GM19452 (cell line): ENCODE results near the gene HOXD1.

Experiments
- ATAC-seq: cut with Tn5 transposase; IDR thresholded peaks from one replicate; pipeline ENCODE4 v1.9.1; 2021; ENCODE audit not compliant: unreplicated experiment

HOXD1 gene

DNA sequence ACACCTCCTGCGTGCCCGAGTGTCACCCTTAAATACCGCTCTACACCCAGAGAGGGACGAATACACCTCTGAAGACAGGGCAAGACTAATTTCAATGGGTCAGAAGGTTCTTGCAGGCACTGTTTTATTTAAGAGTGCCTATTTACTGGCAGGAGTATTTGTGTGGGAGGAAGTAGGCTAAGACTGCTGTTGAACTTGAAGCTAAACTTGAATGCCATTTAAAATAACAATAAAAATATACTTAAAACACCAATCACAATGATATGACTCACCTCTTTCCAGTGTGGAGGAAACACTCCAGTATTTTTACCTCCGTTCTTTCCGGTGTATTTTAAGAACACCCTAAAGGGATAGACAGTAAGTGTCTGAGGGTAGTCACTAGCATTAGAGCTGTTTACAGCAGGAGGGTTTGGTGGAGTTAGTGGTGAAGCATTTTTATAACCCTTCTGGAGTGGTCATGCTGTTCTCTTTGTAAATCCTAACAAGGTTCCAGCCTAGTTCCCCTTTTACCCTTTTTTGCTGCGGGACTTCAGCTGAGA, 9.6 kb upstream of the HOXD1 start:
- ATAC-seq, result no peak

DNA sequence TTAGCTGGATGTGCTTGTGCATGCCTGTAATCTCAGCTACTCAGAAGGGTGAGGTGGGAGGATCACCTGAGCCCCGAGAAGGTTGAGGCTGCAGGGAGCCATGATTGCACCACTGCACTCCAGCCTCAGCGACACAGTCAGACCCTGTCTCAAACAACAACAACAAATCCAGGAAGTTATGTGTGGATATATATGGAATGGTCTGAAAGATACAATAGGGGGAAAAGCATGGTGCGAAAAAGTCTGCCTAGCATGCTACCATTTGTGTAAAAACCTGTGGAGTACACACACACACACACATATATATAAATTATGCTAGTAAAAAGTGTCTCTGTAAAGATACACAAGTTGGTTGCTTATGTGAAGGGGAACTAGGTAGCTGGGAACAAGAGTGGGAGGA, 6.9 kb upstream of the HOXD1 start:
- ATAC-seq, result no peak

DNA sequence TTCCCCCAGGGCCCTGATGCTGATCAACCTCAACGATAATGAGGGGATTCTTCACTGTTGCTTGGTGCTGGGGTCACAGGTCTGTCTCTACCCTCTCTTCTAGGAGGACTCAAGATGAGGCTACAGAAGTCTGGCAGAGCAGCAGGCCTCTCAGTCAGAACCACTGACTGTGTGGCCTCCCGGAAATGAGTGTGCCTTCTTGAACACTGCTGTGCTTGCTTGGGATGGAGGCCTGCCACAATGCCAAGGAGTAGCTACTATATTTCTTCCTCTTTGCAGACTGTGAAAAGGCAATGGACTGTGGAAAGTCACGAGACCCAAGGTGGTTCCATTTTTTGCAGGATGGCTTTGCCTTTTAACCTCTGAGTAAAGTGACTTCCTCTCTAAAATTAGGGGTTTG, 5.8 kb upstream of the HOXD1 start:
- no peak for ATAC-seq

DNA sequence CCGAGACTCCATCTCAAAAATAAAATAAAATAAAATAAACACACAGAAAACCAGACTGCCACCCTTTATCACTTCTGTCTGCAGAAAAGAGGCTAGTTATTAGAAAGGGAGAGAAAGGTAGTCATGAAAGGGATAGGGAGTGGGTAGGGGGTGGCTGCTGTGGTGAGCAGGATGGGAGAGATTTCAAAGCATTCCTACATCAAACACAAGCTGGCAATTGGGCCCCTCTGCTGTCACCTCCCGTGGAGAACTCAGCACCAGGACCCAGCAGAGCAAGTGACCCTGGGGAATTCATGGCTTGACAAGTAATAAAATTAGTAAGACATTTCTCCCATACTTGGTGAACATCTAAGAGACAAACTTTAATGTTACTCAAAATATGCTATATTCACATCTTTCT, 3.7 kb upstream of the HOXD1 start:
- ATAC-seq, result no peak

DNA sequence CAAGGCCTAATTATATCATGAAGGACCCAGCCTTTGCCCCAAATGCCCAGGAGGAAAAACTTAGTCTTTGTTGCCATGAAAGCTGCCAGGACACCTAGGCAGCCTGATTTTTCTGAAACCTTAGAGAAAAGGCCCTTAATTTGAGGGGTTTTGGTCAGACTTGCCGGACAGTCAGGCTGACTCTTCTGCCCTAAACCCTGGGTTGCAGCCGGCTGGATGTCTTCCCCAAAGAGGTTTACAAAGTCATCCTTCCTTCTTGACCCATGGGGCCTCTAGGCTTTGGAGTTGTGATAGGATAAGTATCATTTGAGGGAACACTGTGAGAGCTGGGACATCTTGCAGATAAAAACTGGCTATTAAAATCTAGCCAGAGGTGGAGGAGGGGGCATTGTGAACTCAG, 2.4 kb upstream of the HOXD1 start:
- ATAC-seq, result no peak

DNA sequence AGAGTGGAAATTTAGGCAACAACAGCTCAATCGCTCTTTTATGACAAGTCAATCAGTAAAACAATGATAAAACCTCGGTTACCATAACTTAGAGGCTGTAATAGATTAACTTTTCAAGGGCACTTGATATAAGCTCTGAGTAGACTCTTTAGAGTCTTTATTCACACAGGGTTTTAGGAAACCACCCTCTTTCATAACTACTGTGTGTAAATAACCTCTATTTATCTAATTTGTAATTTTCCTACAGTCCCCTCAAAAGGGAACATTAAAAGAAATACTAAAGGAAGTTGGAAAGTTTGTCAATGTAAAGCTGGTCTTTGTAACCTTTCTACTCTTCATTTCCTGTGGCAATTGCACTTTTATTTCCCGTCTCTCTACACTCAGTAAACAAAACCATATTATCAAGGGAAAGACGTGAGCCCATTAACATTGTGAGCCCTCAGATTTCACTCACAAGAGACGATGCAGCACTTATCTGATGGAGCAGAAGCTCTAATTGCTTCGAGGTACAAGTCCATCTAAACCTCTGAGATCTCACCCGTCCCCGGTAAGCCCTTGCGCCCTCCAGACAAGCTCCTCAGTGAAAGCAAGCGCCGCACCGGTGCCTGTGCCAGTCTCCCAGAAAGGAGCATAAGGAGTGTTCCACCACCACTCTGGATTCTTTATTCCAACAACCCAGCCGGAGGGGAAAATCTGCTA, 1.1 kb upstream of the HOXD1 start:
- no peak for ATAC-seq

DNA sequence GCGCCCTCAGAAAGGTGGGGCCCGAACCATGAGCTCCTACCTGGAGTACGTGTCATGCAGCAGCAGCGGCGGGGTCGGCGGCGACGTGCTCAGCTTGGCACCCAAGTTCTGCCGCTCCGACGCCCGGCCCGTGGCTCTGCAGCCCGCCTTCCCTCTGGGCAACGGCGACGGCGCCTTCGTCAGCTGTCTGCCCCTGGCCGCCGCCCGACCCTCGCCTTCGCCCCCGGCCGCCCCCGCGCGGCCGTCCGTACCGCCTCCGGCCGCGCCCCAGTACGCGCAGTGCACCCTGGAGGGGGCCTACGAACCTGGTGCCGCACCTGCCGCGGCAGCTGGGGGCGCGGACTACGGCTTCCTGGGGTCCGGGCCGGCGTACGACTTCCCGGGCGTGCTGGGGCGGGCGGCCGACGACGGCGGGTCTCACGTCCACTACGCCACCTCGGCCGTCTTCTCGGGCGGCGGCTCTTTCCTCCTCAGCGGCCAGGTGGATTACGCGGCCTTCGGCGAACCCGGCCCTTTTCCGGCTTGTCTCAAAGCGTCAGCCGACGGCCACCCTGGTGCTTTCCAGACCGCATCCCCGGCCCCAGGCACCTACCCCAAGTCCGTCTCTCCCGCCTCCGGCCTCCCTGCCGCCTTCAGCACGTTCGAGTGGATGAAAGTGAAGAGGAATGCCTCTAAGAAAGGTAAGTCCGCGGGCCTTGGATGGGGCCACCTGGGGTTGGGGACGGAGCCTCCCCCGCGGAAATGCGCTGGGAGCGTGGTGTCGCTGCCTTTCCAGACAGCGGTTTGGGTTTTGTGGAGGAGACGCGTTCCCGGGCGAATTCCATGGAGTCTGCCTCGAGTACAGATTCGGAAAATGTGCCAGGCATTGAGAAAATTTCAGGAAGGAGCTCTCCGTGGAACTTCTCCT, 559 bp downstream of the HOXD1 start:
- no peak for ATAC-seq

DNA sequence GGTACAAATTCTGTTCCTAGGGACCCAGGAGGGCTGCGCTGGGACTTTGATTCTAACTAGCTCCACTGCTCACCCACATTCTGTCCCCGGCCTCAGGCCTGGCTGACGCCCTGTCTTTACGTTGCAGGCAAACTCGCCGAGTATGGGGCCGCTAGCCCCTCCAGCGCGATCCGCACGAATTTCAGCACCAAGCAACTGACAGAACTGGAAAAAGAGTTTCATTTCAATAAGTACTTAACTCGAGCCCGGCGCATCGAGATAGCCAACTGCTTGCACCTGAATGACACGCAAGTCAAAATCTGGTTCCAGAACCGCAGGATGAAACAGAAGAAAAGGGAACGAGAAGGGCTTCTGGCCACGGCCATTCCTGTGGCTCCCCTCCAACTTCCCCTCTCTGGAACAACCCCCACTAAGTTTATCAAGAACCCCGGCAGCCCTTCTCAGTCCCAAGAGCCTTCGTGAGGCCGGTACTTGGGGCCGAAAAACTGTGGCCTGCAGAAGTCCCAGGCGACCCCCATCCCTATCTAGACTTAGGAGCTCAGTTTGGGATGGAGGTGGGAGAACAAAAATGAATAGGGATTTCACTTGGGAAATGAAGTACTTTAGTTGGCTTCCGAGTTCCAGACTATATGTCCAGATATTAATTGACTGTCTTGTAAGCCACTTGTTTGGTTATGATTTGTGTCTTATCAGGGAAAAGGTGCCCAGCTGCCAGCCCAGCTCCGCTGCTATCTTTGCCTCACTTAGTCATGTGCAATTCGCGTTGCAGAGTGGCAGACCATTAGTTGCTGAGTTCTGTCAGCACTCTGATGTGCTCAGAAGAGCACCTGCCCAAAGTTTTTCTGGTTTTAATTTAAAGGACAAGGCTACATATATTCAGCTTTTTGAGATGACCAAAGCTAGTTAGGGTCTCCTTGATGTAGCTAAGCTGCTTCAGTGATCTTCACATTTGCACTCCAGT, 1.5 kb downstream of the HOXD1 start:
- no peak for ATAC-seq

DNA sequence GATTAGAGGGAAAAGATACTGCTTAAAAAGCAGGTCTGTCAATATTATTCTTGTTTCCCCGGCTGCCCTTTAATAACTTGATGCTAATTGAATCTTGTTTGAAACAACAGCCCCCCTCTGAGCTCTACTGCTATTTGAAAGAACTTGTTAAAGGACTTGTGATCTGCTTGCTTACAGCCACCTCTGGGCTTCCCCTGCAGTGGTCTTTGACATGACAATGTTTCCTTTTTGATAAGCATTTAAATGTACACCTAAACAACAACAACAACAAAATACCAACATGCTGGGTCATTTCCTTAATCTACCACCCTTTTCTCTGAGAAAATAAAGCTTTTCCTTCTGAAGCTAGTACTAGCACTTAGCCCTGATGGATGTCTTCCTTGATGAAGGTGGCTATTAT, 3.9 kb downstream of the HOXD1 start:
- no peak for ATAC-seq

DNA sequence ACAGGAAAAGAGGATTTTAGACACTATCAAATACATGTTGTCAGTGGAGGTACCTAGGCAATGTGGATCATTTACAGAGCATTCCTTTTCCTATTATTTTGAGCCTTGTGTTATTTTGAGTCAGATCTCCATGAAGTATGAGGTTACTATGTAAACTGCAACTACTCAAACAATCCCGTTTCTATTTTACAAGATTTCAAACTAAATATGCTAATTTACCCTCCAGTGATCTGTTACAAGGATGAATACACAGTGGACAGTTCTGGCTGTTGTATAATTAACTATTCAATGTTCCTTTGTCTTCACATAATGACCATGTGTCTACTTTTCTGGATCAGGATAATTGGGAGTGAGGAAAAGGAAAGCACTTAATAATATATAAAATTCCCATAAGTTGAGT, 4.6 kb downstream of the HOXD1 start:
- ATAC-seq, result no peak

DNA sequence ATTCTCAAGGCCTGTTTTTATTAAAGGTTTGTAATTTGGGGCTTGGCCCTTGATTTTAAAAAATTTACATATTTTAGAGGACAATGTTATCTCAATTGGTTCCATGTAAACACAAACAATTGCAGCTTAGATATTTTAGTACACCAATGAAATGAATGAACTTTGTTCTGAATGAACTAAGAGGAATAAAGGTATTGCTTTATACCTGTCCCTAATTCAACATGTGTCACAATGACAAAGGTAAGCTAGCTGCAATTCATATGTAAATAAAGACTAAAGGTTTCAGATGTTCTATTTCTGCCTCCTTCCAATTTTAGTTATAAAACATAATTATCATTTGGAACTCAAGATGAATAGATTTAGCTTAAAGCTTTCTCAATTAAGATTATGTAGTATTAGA, 11.4 kb downstream of the HOXD1 start:
- ATAC-seq, result no peak

DNA sequence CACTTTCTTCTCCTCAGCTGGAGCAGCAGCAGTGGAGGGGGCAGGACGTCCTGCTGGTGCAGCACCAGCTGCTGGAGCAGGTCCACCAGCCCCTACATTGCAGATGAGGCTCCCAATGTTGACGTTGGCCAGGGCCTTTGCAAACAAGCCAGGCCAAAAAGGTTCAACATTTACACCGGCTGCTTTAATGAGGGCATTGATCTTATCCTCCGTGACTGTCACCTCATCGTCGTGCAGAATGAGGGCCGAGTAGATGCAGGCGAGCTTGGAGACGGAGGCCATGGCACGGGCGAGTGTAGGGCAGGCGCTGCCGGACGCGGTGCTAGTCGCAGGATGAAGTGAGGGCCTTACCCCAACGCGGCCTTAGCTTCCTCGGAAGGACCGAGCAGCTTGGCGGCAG, 12.5 kb downstream of the HOXD1 start:
- no peak for ATAC-seq

DNA sequence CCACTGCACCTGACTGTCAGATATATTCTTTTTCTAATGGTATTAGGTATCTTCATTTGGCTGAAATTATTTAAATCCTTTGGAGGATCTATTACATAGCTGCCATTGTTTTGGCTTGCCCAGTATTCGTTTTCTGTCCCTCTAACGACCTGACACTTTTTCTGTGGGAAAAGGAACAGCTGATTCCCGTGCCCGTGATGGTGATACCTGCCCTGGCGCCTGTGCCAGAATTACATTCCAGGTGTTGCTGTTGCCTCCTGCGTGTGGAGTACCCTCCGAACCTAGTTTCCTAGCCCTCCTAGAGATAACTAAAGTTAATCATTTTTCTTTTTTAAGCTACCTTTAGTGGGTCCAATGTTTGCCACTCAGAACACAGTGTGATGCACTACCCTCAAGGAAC, 14.0 kb downstream of the HOXD1 start:
- no peak for ATAC-seq

DNA sequence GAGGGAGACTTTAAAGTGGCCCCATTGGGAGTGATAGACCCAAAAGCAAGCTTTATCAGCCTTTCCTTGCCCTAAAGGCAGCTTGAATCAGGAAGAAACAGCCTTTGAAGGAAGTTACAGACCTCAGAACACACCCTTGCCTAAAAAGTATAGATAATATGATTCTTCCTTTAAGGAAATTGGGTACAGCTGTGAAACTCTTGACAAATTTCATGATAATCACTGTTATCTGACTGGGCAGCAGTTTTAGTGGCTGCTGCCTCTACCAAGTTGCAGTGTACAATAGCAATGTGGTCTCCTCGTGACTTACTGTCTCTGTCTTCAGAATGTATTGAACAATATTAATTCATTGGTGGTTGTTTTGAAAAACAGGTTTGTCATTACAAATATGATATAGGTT, 16.7 kb downstream of the HOXD1 start:
- ATAC-seq, result no peak

DNA sequence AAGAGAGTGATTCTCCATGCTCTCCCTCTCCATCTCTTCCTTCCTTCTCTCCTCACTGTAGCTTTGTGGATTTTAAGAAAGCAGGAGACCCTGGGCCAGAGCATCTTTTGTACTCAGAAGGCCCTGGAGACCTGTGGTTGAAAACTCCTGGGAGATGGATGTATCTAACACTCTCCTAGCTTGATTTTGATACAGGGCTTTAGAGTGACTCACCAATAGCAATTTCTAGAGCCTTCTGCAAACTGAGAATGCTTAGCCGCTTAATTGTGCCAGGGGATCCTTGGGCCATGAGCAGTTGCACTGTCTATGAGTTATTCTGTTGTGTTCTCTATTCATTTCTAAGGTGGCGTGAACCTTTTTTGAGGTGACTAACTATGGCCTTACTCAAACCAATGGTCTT, 17.7 kb downstream of the HOXD1 start:
- ATAC-seq, result no peak

DNA sequence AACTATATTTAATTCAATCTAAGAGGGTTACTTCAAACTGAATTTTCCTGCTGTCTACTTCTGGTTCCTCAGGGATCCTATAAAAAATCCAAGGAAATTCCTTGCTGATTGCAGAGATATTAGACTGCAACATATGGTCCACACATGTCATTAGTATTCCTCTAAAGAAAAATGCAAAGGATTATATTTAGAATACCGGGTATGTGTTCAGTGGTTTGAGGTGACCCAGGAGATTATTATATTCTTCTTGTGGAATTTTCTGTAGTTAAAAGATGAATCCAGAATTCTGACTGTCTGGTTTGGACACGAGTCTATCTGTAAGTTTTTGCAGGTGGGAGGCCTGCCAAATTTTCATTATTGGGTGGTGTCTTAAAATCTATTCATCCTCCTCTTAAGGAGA, 18.2 kb downstream of the HOXD1 start:
- ATAC-seq, result no peak

DNA sequence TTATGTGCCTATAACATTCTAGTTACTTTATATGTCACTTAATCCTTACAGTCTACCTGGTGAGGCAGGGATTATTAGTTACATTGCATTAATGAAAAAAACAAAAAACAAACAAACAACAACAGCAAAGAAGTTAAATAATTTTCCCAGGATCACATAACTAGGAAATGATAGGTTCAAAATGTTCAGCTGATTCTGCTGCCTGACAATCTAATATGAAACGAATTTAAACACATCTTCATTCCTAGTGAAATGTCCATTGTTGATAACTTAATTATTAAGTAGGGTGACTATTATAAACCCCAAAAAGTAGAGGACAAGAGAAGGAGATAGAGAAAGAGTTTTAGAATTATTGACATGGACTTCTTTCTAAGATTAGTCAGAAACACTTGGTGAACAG, 22.6 kb downstream of the HOXD1 start:
- ATAC-seq, result no peak

DNA sequence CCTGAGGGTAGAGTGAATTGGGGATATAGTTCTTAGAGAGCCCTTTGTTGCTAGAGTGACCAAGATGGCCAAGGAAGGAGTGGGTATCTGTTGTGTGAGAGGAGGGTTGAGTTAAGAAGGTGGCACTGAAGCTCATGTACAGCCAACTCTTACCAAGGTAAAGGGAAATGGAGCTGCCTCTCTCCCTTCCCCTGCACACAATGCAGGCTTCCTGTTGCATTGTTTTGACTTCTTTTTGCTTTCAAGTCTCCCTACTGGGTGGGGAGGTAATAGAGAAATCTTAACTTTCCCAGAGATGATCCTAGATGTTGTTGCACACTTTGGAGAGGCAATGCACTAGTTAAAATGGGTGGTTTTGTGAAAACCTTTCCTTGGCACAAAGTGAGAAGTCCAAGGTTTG, 23.8 kb downstream of the HOXD1 start:
- ATAC-seq, result no peak

DNA sequence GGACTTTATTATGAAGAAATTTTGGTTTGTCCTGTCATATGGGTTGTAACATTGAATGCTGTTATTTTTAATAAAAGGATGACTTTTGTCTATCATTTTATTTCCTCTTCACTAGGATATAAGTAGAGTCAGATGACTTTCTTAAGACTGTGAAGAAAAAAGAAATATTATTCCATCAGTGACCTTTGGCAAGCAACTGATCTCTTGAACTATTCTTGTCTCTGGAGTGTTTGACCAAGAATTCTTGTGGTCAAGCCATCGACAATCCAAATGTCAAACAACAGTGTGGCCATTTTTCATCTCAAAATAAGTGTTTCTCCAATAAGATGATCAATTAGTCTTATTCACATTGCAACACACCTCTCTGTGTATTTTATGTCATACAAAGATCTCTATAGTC, 24.9 kb downstream of the HOXD1 start:
- no peak for ATAC-seq

DNA sequence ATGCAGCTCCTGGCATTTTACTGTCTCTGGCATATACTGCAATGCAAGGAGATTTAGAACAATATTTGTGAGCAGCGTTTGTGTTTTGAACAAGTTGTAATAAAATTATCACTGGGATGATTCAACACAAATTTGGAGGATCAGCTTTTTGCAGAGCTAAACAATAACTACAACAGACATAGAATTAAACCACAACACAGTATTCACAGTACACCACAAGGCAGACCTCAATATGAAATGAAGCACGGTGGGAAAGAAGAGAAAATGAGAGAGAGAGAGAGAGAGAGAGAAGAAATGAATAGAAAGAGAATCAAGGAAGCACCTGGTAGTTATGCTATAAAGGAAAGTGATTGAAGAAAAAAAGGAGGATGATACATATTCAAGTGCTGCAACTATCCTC, 39.4 kb downstream of the HOXD1 start:
- ATAC-seq, result no peak

DNA sequence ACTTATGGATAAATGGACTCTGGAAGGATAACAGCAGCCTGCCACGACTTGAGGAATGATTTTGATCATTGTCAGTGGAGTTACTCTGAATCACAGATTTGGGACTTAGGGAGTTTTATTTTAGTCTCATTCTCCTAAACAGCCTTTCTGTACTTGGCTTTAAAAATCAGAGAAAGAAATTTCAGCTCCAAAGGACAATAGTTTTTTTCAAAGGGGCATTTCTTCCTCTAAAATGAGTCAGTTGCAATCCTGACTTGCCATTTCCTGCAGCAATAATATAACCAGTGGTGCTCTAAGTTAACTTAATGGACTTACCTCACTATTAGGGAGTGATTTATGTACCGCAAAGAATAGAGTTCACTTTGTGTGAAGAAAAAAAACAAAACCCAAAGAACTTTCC, 45.7 kb downstream of the HOXD1 start:
- ATAC-seq, result no peak
